Spinal cord (tissue), 10 donors: ENCODE data around the gene PDE3A. TPM values are rescaled to one million over a fixed set of nuclear protein-coding genes. Genes with fewer than 3 reads are reported as not detected.

Experiments
- DNase-seq, 6 donors: peaks; one replicate each; pipeline versions ENCODE4 v3.0.0 to v3.0.0-alpha.2; 2013 to 2015; ENCODE audit warnings: low spot score in 6 of 6, low read depth in 4 of 6
- H3K27ac ChIP-seq: one replicate; pipeline ENCODE4 v1.5.1; 2013; ENCODE audit warnings: low read depth, low read length, control low read depth
- H3K27me3 ChIP-seq: one replicate; pipeline ENCODE4 v1.6.1; 2013; ENCODE audit warnings: low read length; ENCODE audit not compliant: control insufficient read depth, insufficient read depth
- H3K36me3 ChIP-seq: one replicate; pipeline ENCODE4 v1.6.1; 2013; ENCODE audit warnings: low read length; ENCODE audit not compliant: control insufficient read depth, insufficient read depth
- H3K4me1 ChIP-seq: one replicate; pipeline ENCODE4 v1.6.1; 2013; ENCODE audit warnings: low read length; ENCODE audit not compliant: control insufficient read depth, insufficient read depth
- H3K4me3 ChIP-seq: one replicate; pipeline ENCODE4 v1.5.1; 2013; ENCODE audit warnings: low read depth, low read length, control low read depth
- H3K9me3 ChIP-seq: one replicate; pipeline ENCODE4 v1.6.1; 2013; ENCODE audit warnings: low read length; ENCODE audit not compliant: control insufficient read depth, insufficient read depth
- WGBS: methylation state at CpG from one replicate; pipeline ENCODE4 v1.1.5; 2013; ENCODE audit warnings: missing lambda C conversion rate; ENCODE audit not compliant: insufficient coverage; 5-methylcytosine and 5-hydroxymethylcytosine counted together
- polyA plus RNA-seq, 2 donors: library from polyadenylated mRNA; unstranded; fragments of 120-200 nt; gene quantifications; one replicate each; pipeline ENCODE4 v1.2.1, GENCODE V29; 2013; ENCODE audit not compliant: insufficient read length in 2 of 2
- total RNA-seq, 2 donors: library from RNA; depleted of rRNA in 1 of 2; stranded (reverse); fragments of 120-200 nt in 1 of 2; fragments of >200 nt in 1 of 2; gene quantifications; one replicate each; pipeline versions ENCODE4 v1.2.3 to v1.2.4, GENCODE V29; 2013 to 2014
- donor health status: healthy.

PDE3A gene
- total and polyA plus RNA-seq, 4 donors = 8.1 to 29.9 (median 14.0) TPM

DNA sequence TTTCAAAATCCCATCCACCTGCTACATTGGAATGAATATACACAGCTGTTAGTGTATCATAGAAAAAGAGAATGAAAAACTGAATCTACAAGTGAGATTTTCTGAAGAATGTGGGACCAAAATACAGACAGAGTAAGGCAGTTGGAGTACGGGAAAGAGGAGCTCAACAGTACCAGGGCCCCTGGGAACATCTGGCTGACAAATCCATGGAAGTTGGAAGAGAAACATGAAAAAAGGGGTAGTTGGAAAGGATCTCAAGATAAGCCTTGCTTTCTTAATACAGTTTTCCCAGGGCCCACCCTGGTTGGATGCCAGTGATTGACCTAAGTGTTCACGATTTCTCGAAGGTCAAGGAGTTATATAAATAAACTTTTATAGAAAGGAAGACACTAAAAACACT is 272.8 kb downstream of the PDE3A start:
- no peak for DNase-seq
- Histone ChIP-seq H3K36me3 (no peaks in the 10 kb centered on the region), H3K27ac (no peak overlapping the region), H3K4me1 (no peaks in the 10 kb centered on the region), H3K9me3 (no peaks in the 10 kb centered on the region), H3K27me3 (no peaks in the 10 kb centered on the region), H3K4me3 (no peak overlapping the region)
- 73% methylated on average over 1 of the region's 3 CpGs for WGBS

DNA sequence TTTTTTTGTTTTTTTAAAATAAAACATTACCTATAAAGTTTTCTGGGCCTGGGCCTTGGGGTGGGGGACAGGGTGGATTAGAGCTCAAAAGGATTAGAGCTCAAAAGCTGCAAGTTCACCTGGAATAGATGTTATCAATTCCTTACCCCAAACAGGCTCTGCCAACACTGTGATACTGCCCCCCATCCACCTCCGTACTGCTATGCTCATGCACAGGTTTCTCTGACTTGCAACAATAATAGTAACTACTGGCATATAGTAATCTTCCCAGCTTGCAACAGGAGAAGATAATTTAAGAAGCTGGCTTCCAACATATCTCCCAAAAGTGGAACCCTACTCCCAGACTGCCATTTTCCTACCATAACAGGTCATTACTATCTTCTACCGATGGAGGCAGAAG is 275.5 kb downstream of the PDE3A start:
- Histone ChIP-seq H3K27me3 (no peaks in the 10 kb centered on the region), H3K27ac (no peak overlapping the region), H3K4me3 (no peak overlapping the region), H3K9me3 (no peaks in the 10 kb centered on the region), H3K36me3 (no peaks in the 10 kb centered on the region), H3K4me1 (no peaks in the 10 kb centered on the region)
- DNase-seq = no peak
- no CpG with 5 or more reads among the region's 2 CpGs for WGBS

DNA sequence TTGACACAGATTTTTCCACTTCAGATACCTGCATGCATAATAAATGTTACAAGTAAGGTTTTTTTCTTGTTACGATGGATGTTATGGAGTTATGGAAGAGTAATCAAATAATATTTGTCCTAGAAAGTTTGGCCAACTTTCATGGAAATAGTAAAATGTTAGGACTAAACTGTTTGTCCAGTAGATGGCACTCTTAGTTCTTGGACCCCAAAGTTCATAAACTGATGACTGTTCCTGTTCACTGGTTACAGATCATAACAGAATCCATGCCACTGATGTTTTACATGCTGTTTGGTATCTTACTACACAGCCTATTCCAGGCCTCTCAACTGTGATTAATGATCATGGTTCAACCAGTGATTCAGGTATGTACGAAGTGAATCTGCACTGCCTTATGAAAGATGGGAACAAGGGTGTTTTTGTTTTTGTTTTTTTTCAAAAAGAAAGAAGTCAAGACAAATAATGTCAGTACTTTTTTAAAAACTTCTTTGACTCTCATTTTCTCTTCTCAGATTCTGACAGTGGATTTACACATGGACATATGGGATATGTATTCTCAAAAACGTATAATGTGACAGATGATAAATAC is 278.0 kb downstream of the PDE3A start:
- Histone ChIP-seq H3K27me3 (no peaks in the 10 kb centered on the region), H3K4me3 (no peak overlapping the region), H3K9me3 (no peaks in the 10 kb centered on the region), H3K27ac (no peak overlapping the region), H3K4me1 (no peaks in the 10 kb centered on the region), H3K36me3 (no peaks in the 10 kb centered on the region)
- no CpG with 5 or more reads among the region's 3 CpGs for WGBS
- DNase-seq = peak in 2 of 6 donors; percentile 64 to 71

DNA sequence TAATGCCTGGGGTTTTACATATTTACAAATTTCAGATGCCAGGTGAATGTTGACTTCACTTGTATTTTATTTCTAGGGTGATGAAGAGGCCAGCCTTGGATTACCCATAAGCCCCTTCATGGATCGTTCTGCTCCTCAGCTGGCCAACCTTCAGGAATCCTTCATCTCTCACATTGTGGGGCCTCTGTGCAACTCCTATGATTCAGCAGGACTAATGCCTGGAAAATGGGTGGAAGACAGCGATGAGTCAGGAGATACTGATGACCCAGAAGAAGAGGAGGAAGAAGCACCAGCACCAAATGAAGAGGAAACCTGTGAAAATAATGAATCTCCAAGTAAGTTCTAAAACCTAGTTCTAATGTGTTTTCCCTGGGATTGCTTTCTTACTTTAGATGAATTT is 285.5 kb downstream of the PDE3A start:
- H3K4me1 ChIP-seq = no peaks in the 10 kb centered on the region
- WGBS = 100% methylated on average over 1 of the region's 2 CpGs
- H3K36me3 ChIP-seq = peaks cover 3% of the 10 kb centered on the region
- H3K4me3 ChIP-seq = no peak overlapping the region
- no peaks in the 10 kb centered on the region for H3K9me3 ChIP-seq
- H3K27me3 ChIP-seq = no peaks in the 10 kb centered on the region
- H3K27ac ChIP-seq = no peak overlapping the region
- no peak for DNase-seq

DNA sequence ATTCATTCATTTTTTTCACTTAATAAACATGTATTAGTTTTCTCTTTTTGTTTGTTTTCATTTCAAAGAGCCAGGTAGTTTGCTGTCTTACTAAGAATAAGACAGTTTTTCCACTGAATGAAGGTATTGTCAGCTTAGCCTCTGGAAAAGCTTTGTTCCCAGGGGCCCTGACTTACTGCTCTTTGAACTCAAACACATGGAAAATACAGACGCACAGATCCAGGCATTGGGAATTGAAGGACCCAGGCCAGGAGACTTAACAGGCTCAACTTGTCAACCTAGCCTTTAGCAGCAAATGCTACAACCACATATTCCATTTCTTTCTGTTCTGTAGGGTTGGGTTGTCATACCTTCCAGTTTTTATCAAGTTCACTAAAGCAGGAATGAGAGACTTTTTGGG is 288.3 kb downstream of the PDE3A start:
- H3K4me1 ChIP-seq = no peaks in the 10 kb centered on the region
- H3K4me3 ChIP-seq = no peak overlapping the region
- H3K27ac ChIP-seq = peak overlapping the region; percentile 15
- DNase-seq = no peak
- H3K27me3 ChIP-seq = no peaks in the 10 kb centered on the region
- H3K36me3 ChIP-seq = peaks cover 3% of the 10 kb centered on the region
- WGBS = 0% methylated on average over 1 of the region's 1 CpG
- H3K9me3 ChIP-seq = peaks cover 12% of the 10 kb centered on the region

DNA sequence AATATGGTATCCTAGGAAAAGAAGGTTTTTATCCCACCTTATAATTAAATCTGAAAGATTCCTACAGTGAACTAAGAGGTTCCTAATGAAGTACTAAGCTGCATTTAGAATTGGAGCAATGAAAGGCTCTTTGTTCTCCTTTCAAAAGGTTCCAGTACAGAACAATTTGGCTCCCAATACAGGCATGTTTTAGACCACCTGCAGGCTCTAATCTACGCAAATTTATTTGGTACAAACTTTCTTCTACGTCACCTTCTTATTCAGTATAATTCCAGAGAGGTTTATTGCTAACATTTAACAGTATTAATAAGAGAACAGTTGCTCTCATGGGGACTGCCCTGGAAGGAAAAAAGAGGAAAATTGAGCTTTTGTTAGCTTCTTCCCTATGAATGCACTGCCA is 289.2 kb downstream of the PDE3A start:
- Histone ChIP-seq H3K36me3 (peaks cover 3% of the 10 kb centered on the region), H3K4me3 (no peak overlapping the region), H3K4me1 (no peaks in the 10 kb centered on the region), H3K27me3 (no peaks in the 10 kb centered on the region), H3K27ac (no peak overlapping the region), H3K9me3 (peaks cover 15% of the 10 kb centered on the region)
- peak in 2 of 6 donors; percentile 41 to 55 for DNase-seq
- WGBS = no CpG with 5 or more reads among the region's 2 CpGs

DNA sequence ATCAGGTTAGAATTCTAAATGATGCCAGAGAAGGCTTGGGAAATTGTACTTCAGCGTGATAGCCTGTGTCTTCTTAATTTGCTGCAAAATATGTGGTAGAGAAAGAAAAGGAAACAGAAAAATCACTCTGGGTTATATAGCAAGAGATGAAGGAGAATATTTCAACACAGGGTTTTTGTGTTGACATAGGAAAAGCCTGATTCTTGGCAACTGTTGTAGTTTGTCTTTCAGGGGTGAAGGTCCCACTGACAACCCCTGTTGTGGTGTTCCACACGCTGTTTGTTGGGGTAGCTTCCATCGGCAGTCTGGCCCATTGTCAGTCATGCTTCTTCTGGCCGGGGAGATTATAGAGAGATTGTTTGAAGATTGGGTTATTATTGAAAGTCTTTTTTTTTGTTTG is 313.0 kb downstream of the PDE3A start:
- Histone ChIP-seq H3K27me3 (no peaks in the 10 kb centered on the region), H3K9me3 (no peaks in the 10 kb centered on the region), H3K4me1 (no peaks in the 10 kb centered on the region), H3K36me3 (no peaks in the 10 kb centered on the region), H3K27ac (no peak overlapping the region), H3K4me3 (no peak overlapping the region)
- DNase-seq = no peak
- 80% methylated on average over 3 of the region's 4 CpGs for WGBS

DNA sequence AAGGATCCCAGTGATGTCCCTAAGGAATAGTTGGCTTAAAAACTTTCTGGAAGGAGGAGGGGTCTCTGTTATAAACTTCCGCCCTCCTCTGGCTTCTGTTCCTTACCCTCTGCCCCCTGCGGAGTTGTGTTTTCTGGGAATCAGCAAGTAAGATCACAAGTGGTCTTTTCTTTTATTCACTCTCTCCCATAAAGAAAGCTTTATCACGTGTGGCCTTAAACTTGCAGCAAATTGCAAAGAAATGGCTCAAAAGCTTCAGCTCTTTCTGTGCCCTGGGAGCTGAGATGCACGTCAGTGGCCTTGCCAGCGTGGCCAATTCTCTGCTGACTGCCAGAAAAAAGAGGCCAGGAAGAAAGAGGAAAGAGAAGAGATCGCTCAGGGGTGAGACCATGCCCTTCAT is 326.9 kb downstream of the PDE3A start, which contains the start of gene SLCO1C1:
Gene SLCO1C1, plus strand, starts transcription at position 101 of the 400 bp plus-strand sequence. CDS start 4,245 bp downstream, outside the sequence.
- Histone ChIP-seq H3K9me3 (no peaks in the 10 kb centered on the region), H3K27ac (peak within 1 kb of the TSS; percentile 62), H3K4me3 (peak within 1 kb of the TSS; percentile 26), H3K36me3 (no peaks in the 10 kb centered on the region), H3K27me3 (no peaks in the 10 kb centered on the region), H3K4me1 (no peaks in the 10 kb centered on the region)
- 47% methylated on average over 3 of the region's 6 CpGs for WGBS
- DNase-seq = peak in 3 of 6 donors; percentile 29 to 81 (median 57)

DNA sequence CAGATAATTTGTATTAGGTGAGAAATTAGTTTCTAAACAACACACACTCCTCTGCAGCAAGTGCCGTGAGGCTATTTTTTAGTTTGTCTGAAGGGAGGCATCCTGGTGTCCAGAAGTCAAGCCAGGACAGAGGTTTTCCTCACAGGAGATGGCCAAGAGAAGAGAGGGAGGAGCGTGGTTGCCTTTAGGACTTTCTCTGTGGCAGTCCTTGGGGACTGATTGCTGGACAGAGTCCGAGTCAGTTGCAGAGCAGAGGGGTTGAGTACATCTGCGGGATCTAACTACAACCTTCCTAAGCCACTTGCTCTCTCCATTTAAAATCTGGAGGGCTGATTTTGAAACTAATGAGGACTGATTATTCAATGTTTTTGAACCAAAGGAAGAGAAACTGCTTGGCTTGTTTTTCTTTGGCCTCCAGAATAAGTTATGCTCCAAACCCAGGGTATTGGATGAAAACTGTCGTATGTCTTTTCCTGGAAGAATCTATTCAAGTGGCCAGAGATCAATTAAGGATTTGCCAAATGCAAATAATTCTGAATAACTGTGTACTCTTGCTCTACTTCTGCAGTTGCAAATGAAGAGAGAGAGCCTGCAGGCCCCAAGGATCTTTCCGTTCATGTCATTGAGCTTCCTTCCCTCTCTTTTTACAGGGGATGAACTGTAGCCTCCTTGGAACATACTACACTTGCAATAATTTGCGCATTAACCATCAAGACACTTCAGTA is 328.0 kb downstream of the PDE3A start:
- Histone ChIP-seq H3K9me3 (no peaks in the 10 kb centered on the region), H3K4me3 (peak overlapping the region; percentile 26), H3K27ac (peak overlapping the region; percentile 62), H3K27me3 (no peaks in the 10 kb centered on the region), H3K4me1 (no peaks in the 10 kb centered on the region), H3K36me3 (no peaks in the 10 kb centered on the region)
- peak in 4 of 6 donors; percentile 5 to 74 (median 32) for DNase-seq
- WGBS = 67% methylated on average over 2 of the region's 7 CpGs

DNA sequence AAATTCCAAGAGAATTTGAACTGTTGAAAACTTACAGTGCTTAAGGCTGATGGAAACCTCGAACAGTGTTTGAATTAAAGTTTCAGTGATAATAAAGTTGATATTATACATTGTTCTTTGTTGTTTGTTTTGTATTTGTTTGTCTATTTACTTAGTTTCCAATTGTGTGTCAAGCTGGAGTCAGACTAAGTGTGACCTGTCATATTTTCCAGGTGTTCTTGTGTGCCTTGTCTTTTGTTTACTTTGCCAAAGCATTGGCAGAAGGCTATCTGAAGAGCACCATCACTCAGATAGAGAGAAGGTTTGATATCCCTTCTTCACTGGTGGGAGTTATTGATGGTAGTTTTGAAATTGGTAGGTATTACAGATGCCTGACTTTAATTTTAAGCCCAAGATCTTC is 332.8 kb downstream of the PDE3A start:
- no peak overlapping the region for H3K4me3 ChIP-seq
- H3K27ac ChIP-seq = no peak overlapping the region
- 100% methylated on average over 1 of the region's 1 CpG for WGBS
- no peaks in the 10 kb centered on the region for H3K9me3 ChIP-seq
- H3K27me3 ChIP-seq = no peaks in the 10 kb centered on the region
- DNase-seq = no peak
- no peaks in the 10 kb centered on the region for H3K36me3 ChIP-seq
- H3K4me1 ChIP-seq = no peaks in the 10 kb centered on the region
